H7 (cell line): ENCODE data around the gene PLCL2. TPM values are rescaled to one million over a fixed set of nuclear protein-coding genes. Genes with fewer than 3 reads are reported as not detected.
"Not testable (repeated sequence)": the region's sequence is repeated elsewhere in the genome, so short reads cannot be mapped to it uniquely, and the experiment has no call there.

Source experiments
- DNase-seq: peaks from one replicate; pipeline ENCODE4 v3.0.0; 2012
- H3K27me3 ChIP-seq: 2 replicates; pipeline ENCODE4 v1.6.0; 2011; ENCODE audit warnings: mild to moderate bottlenecking, low read length; ENCODE audit not compliant: control insufficient read depth, insufficient read depth
- H3K36me3 ChIP-seq: replicated peaks from 2 replicates; pipeline ENCODE4 v1.5.1; 2011; ENCODE audit warnings: low read length; ENCODE audit not compliant: control insufficient read depth, insufficient read depth
- H3K4me3 ChIP-seq: 2 replicates; pipeline ENCODE4 v1.5.1; 2011; ENCODE audit warnings: low read depth, mild to moderate bottlenecking, control low read depth, low read length, moderate library complexity; ENCODE audit not compliant: insufficient read depth
- total RNA-seq: library from RNA; depleted of rRNA; stranded (reverse); fragments of >200 nt; shearing (Covaris generic); gene quantifications from 2 replicates; pipeline ENCODE4 v1.2.3, GENCODE V29; 2014

Gene PLCL2
- total RNA-seq, 1 experiment from 2014 or later = 3.3 TPM

DNA sequence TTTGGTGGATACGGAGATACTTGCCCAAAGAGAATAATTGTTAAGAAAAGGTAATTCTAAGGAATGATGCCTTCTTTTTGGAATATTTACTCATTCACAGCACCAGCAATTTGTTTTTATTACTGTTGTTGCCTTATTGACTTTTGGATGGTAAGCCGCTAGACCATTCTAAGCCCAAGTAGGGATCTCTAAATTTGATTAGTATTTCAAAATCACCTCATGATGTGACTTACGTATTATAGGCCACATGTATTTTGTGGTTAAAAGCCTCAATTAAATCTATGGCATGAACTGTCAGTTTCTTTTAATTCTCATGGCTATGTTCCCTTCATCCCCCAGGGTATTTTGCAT is 94.1 kb downstream of the PLCL2 start:
- no peak for DNase-seq
- no peaks in the 10 kb centered on the region for H3K27me3 ChIP-seq
- H3K4me3 ChIP-seq = no peak overlapping the region
- no peaks in the 10 kb centered on the region for H3K36me3 ChIP-seq

DNA sequence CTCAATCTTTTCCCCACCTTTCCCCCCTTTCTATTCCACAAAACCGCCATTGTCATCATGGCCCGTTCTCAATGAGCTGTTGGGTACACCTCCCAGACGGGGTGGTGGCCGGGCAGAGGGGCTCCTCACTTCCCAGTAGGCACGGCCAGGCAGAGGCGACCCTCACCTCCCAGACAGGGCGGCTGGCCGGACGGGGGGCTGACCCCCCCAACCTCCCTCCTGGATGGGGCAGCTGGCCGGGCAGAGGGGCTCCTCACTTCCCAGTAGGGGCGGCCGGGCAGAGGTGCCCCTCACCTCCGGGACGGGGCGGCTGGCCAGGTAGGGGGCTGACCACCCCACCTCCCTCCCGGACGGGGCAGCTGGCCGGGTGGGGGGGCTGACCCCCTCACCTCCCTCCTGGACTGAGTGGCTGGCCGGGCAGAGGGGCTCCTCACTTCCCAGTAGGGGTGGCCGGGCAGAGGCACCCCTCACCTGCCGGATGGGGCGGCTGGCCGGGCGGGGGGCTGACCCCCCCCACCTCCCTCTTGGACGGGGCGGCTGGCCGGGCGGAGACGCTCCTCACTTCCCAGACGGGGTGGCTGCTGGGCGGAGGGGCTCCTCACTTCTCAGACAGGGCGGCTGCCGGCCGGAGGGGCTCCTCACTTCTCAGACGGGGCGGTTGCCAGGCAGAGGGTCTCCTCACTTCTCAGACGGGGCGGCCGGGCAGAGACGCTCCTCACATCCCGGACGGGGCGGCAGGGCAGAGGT is 95.2 kb downstream of the PLCL2 start:
- not testable (repeated sequence) for H3K27me3 ChIP-seq, DNase-seq, H3K36me3 ChIP-seq, H3K4me3 ChIP-seq

- H3K27me3 ChIP-seq, H3K4me3 ChIP-seq, DNase-seq, H3K36me3 ChIP-seq: not testable (repeated sequence)
Measured at GRCh38 chr3:16980526-16980925, 95.8 kb downstream of the PLCL2 start.

- no peaks in the 10 kb centered on the region for H3K27me3 ChIP-seq
- no peak for DNase-seq
- no peaks in the 10 kb centered on the region for H3K36me3 ChIP-seq
- H3K4me3 ChIP-seq = no peak overlapping the region
Measured at GRCh38 chr3:16982460-16982859, 97.7 kb downstream of the PLCL2 start.

DNA sequence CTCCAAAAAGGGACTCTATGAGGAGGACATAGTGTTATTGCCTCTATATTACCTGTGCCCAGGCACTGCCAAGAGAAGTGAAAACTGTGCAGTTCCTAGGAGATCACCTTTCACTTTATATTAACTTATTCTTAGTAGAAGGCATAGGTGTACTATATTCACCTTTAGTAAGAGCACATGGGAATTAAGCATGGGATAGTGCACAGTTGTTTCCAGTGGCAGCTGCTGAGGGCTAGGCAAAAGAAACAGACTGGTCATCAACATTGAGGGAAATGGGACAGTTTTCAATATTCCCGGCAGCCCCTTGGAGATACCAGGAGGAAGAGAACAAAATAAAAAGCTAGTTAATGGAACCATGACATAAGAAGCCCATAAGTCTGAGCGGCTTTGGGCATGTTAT is 100.9 kb downstream of the PLCL2 start:
- Histone ChIP-seq H3K27me3 (no peaks in the 10 kb centered on the region), H3K36me3 (no peaks in the 10 kb centered on the region), H3K4me3 (no peak overlapping the region)
- DNase-seq = no peak

DNA sequence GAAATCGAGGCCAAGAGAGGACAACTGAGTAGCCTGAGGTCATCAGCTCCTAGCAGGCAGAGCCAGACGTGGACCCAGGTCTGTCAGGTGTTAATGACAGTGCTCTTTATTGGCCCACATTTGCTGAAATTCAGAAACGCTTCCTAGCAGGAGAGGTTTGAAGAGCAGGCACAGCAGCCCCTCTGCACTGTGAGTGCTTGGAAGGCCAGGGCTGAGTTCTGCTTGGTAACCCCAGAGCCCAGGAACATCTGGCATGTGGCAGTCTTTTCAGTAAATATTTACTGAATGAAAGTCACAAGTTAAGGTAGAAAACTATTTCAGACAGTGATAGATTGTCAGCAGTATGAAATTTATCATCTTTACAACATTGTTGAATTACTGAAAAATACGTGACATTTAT is 102.4 kb downstream of the PLCL2 start:
- DNase-seq = no peak
- no peaks in the 10 kb centered on the region for H3K36me3 ChIP-seq
- no peak overlapping the region for H3K4me3 ChIP-seq
- peaks cover 6% of the 10 kb centered on the region; the same call in 1 of the 2 replicates for H3K27me3 ChIP-seq

DNA sequence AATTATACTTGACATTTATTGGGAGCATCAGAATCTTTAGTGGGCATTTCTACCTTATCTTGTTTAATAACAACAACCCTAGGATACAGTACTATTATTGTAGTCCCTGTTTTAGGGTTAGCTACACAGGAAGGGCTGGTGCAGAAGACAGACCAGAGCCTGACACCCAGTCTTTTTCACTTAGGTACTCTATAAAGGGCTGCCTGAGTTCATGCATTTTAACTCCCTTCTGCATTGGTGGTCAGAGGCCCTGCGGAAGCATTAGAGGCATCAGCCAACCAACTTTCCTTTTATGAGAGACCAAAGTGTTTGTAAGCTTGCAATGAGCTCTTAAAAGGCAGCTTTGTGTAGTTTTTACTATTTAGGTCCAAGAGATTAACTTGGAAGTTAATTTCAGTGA is 105.4 kb downstream of the PLCL2 start:
- Histone ChIP-seq H3K27me3 (peaks cover 18% of the 10 kb centered on the region), H3K36me3 (no peaks in the 10 kb centered on the region), H3K4me3 (no peak overlapping the region)
- no peak for DNase-seq

DNA sequence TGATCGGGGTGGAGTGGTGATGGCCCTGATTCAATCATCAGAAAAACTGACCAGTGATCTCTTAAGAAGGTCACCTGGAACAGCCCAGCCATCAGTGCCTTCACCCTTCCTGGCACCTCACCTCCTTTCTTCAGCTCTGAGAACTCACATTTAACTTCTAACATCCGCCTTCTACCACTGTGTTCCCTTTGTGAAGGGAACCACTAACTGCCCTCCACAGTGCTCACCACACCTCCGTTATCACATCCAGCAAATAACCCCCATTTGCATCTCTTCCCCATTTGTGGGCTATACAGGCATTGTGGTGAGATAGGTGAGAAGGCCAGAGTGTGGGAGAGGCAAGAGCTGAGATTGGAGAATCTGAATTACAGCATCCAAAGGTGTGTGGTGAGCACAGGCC is 107.4 kb downstream of the PLCL2 start:
- Histone ChIP-seq H3K27me3 (peaks cover 38% of the 10 kb centered on the region), H3K36me3 (no peaks in the 10 kb centered on the region), H3K4me3 (no peak overlapping the region)
- DNase-seq = no peak

- no peak for DNase-seq
- Histone ChIP-seq H3K36me3 (no peaks in the 10 kb centered on the region), H3K4me3 (no peak overlapping the region), H3K27me3 (peaks cover 48% of the 10 kb centered on the region)
Measured at GRCh38 chr3:16993227-16993626, 108.5 kb downstream of the PLCL2 start.

GRCh38 chr3:16994854-16995525 is 110.2 kb downstream of the PLCL2 start:
- Histone ChIP-seq H3K27me3 (peaks cover 61% of the 10 kb centered on the region), H3K36me3 (no peaks in the 10 kb centered on the region), H3K4me3 (no peak overlapping the region)
- DNase-seq = no peak

- H3K27me3 ChIP-seq = peaks cover 65% of the 10 kb centered on the region
- H3K4me3 ChIP-seq = no peak overlapping the region
- DNase-seq = no peak
- H3K36me3 ChIP-seq = no peaks in the 10 kb centered on the region
Measured at GRCh38 chr3:16995601-16996000, 110.8 kb downstream of the PLCL2 start.

DNA sequence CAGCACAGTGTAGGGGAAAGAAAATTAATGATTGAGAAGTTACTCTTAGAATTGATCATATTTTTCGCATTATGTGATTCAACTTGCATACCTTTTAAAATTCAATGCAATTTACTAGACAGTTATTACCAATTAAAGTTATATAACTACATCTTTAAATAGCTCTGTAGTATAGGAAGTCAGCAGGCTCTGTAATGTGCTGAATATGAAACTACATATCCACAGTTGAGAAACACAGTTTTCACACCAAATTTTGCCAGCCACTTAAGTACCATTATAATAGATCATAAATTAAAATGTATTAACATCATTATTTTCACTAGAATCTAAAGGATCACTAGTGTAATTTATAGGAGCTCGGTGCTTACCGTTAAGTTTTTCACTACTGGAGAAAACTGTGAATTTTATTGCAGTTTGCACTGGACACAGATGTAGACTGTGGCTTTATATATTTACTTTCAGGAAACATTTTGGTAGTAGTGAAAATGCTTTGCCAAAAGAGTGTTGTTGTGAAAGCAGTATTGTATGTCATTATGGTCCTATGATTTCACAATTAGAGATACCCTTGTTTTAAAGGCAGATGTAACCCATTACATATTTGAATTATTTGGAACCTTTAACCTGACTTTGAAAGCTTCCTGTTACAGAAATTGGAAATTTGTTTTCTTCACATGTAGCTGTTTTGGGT is 113.6 kb downstream of the PLCL2 start:
- Histone ChIP-seq H3K27me3 (peaks cover 76% of the 10 kb centered on the region), H3K4me3 (no peak overlapping the region), H3K36me3 (no peaks in the 10 kb centered on the region)
- DNase-seq = no peak

- Histone ChIP-seq H3K27me3 (peaks cover 84% of the 10 kb centered on the region), H3K4me3 (no peak overlapping the region), H3K36me3 (no peaks in the 10 kb centered on the region)
- no peak for DNase-seq
Measured at GRCh38 chr3:16999161-16999560, 114.4 kb downstream of the PLCL2 start.

- Histone ChIP-seq H3K27me3 (peaks cover 86% of the 10 kb centered on the region), H3K4me3 (no peak overlapping the region), H3K36me3 (no peaks in the 10 kb centered on the region)
- DNase-seq = peak; percentile 18
Measured at GRCh38 chr3:16999871-17000270, 115.1 kb downstream of the PLCL2 start.

- no peak for DNase-seq
- no peak overlapping the region for H3K4me3 ChIP-seq
- H3K27me3 ChIP-seq = peaks cover 66% of the 10 kb centered on the region
Measured at GRCh38 chr3:17003457-17003856, 118.7 kb downstream of the PLCL2 start.

More at GRCh38 chr3:17003457-17003856, 118.7 kb downstream of the PLCL2 start:
- no peaks in the 10 kb centered on the region for H3K36me3 ChIP-seq
